GM12865 (cell line): ENCODE data around the gene FOXO6.

Experiments
- DNase-seq: peaks from one replicate; pipeline ENCODE4 v3.0.0; 2010; ENCODE audit warnings: low read depth
- H3K4me3 ChIP-seq: 2 replicates; pipeline ENCODE4 v1.5.1; 2011; ENCODE audit warnings: mild to moderate bottlenecking, low read depth, low read length, control low read depth
- TF ChIP-seq, protein P1 (sequence below): IDR thresholded peaks from 2 replicates; pipeline ENCODE4 v1.5.1; 2011; ENCODE audit warnings: low read length, control low read depth, low read depth, inconsistent platforms; ENCODE audit not compliant: insufficient read depth; ENCODE audit errors: missing control alignments

Gene FOXO6

DNA sequence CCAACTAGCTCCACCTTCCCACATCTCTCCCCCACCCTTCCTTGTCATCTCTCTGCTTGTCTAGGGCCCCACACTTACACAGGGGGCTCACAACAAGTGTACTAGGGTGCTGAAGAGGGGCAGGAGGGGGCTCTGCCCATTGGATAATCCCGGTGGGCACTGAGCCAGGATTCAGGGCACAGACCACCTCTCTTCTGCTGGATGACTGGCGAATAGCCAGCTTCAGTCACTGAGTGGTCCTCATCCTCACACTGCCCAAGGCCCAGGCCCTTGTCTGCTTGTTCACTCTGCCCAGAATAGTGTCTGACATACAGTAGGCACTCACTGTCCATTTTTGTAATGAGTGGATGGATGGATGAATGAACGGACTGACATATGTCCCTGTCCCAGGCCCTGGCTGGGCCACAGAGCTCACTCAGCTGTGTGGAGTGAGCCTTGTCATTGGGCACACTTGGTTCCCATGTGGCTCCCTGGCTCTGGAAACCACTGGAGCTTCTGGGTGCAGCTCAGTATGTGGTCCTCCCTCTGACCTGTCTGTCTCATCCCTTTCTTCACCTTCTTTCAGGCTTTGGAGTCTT, 36.6 kb downstream of the FOXO6 start:
- TF ChIP-seq, protein P1, sequence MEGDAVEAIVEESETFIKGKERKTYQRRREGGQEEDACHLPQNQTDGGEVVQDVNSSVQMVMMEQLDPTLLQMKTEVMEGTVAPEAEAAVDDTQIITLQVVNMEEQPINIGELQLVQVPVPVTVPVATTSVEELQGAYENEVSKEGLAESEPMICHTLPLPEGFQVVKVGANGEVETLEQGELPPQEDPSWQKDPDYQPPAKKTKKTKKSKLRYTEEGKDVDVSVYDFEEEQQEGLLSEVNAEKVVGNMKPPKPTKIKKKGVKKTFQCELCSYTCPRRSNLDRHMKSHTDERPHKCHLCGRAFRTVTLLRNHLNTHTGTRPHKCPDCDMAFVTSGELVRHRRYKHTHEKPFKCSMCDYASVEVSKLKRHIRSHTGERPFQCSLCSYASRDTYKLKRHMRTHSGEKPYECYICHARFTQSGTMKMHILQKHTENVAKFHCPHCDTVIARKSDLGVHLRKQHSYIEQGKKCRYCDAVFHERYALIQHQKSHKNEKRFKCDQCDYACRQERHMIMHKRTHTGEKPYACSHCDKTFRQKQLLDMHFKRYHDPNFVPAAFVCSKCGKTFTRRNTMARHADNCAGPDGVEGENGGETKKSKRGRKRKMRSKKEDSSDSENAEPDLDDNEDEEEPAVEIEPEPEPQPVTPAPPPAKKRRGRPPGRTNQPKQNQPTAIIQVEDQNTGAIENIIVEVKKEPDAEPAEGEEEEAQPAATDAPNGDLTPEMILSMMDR = no peak
- H3K4me3 ChIP-seq = no peak overlapping the region
- DNase-seq = no peak

DNA sequence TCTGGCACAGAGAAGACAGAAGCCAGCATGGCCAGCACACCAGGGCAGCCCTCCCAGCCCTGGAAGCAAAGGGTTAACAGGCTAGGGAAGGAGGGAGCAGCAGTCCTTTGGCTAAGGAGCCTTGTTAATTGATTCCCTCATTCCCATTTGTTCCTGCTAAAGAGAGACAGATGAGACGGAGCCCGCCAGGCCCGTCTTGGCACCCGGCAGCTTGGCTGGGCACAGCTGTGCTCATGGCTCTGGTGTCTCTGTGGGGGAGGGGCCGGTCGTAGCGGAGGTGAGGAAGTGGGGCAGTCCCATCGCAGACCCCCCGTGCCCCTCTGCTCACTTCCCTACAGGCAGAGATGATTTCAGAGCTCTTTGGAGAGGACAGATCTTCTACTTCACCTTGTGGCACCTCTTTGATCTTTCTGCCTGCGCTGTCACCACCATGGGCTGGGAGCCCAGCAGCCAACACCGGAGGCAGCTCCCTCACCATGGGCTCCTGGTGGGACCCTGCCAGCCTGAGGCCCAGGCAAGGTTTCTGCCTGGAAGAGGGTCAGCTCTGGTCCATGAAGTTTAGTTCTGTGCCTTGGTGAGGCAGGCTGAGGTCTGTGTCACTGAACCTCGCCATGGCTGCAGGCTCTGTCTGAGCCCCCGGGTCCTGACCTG, 38.0 kb downstream of the FOXO6 start:
- TF ChIP-seq, protein P1 = no peak
- no peak for DNase-seq
- no peak overlapping the region for H3K4me3 ChIP-seq

DNA sequence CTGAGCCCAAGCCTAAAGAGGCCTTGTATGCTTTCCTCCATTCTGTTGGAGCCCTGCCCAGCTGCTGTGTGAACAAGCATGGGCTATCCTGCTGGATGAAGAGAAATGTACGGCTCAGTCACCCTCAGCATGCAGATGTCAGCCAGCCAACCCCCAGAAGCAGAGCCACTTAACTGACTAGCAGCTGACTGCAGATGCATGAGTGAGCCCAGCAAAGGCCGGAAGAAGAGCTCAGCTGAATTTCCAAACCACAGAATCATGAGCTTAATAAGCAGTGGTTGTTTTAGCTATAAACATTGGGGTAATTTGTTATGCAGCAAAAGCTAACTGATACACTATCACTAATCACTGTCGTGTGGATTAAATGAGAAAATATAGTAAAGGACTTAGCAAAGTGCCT, 39.0 kb downstream of the FOXO6 start:
- DNase-seq = no peak
- TF ChIP-seq, protein P1 = no peak
- no peak overlapping the region for H3K4me3 ChIP-seq

DNA sequence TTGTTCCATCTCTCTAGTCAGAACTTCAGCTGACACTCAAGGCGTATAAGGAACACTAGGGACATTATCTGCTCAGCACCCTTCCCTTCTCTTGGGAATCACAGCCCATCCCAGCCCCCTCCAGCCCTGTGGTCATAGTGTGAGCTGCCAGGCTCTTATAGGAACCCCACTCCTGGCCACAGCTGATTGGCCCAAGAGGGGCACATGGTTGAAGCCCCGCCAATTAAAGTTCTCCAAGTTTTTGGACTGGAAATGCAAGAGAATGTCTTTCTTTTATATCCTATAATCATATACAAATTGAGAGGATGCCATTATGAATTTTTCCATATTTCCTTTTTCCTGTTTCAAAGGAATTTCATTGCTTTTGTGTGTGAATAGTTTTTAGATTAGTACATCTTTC, 40.7 kb downstream of the FOXO6 start:
- TF ChIP-seq, protein P1 = no peak
- H3K4me3 ChIP-seq = no peak overlapping the region
- DNase-seq = no peak

DNA sequence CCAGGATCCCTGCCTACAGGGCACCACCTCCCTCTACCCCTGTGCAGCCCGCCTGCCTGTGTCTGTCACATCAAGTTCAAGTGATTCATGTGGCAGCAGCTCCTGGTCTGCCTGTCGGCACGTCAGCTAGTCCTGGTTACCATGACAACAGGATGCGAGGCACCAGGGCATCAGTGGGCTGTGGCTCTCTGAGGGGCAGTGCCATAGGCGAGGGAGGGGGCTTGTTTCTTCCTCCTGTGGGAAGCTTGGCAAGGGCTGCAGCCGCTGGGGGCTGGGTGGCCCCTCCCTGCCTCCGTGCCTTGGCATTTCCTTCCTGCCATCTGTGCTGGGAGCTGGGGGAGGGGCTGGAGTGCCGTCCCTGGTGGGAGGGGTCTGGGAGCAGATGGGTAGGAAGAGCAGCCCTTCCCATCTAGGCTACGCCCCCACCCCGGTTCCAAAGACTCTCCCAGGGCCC, 43.1 kb downstream of the FOXO6 start:
- TF ChIP-seq, protein P1 = no peak
- H3K4me3 ChIP-seq = no peak overlapping the region
- peak; percentile 18 for DNase-seq

DNA sequence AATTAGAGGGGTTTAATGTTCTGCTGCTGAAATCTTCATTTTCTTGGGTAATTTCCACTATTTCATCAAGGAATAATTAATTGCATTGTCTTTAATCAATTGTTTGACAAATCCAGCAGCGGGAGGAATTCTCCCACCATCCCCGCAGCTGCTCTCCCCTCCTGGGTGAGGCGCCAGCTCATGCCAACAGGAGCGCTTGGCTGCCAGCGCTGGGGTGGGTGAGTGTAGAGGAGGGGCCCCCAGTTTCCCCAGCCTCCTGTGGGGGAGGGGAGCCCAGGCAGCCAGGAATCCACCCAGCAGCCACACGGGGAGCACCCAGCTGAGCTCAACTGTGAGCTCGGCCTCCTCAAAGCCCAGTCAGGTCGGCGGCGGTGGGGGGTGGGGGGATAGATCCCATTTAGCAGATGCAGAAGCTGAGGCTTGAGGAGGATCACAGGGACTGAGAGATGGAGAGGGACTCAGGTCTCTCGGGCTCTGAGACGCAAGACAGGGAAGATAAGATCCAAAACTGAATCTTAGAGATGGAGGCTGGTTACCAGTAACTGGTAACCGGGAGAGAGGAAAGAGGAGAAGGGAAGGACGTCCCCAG, 46.5 kb downstream of the FOXO6 start:
- TF ChIP-seq, protein P1 = no peak
- H3K4me3 ChIP-seq = no peak overlapping the region
- DNase-seq = no peak

DNA sequence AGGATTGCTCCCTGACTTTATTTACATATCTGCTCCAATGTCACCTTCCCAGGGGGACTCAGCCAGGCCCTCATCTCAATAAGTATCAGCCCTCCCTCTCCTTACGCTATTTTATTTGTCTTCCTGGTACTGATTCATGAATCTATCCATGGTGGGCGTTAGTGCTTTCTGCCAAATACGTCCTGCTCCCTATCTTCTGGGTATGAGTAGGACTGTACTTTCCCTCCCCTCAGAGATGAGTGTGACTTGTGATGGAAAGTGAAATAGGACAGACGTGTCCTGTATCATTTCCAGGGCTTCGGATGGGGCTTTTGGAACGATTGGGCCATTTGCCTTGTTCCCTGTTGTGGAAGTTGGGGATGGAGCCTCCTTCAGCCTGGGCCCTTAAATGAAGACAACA, 47.5 kb downstream of the FOXO6 start:
- TF ChIP-seq, protein P1 = no peak
- no peak for DNase-seq
- H3K4me3 ChIP-seq = no peak overlapping the region
